HEK293 (cell line): Measurements from ENCODE around the gene CENPX.

Source experiments
- GFI1B ChIP-seq: fragments of 450-650 bp; formaldehyde crosslinking; IDR thresholded peaks from 2 replicates; pipeline ENCODE4 v1.5.1; 2016; ENCODE audit warnings: missing biosample characterization, missing genetic modification characterization
- GLIS1 ChIP-seq: fragments of 450-650 bp; formaldehyde crosslinking; IDR thresholded peaks from 2 replicates; pipeline ENCODE4 v1.5.1; 2016; ENCODE audit warnings: missing biosample characterization, missing genetic modification characterization
- HOXA7 ChIP-seq: sonication (generic); formaldehyde crosslinking; IDR thresholded peaks from 2 replicates; pipeline ENCODE4 v1.8.1; 2022; ENCODE audit warnings: missing genetic modification reagents, borderline replicate concordance
- HOXD13 ChIP-seq: sonication (generic); formaldehyde crosslinking; IDR thresholded peaks from 2 replicates; pipeline ENCODE4 v1.8.0; 2022; ENCODE audit warnings: missing genetic modification reagents, borderline replicate concordance
- KLF7 ChIP-seq: fragments of 450-650 bp; formaldehyde crosslinking; IDR thresholded peaks from 2 replicates; pipeline ENCODE4 v1.5.1; 2016; ENCODE audit warnings: missing biosample characterization, missing genetic modification characterization, borderline replicate concordance
- KLF8 ChIP-seq: fragments of 450-650 bp; formaldehyde crosslinking; IDR thresholded peaks from 2 replicates; pipeline ENCODE4 v1.5.1; 2016; ENCODE audit warnings: missing biosample characterization, missing genetic modification characterization
- PRDM1 ChIP-seq: fragments of 450-650 bp; formaldehyde crosslinking; IDR thresholded peaks from 2 replicates; pipeline ENCODE4; 2016; ENCODE audit warnings: missing biosample characterization, missing genetic modification characterization
- TRIM28 ChIP-seq: IDR thresholded peaks from 2 replicates; pipeline ENCODE4 v1.6.1; 2011; ENCODE audit warnings: low read length, control low read depth, borderline replicate concordance
- WT1 ChIP-seq: fragments of 450-650 bp; formaldehyde crosslinking; IDR thresholded peaks from 2 replicates; pipeline ENCODE4 v1.5.1; 2016; ENCODE audit warnings: missing biosample characterization, missing genetic modification characterization
- ZBTB17 ChIP-seq: fragments of 450-650 bp; formaldehyde crosslinking; IDR thresholded peaks from 2 replicates; pipeline ENCODE4 v1.5.1; 2016; ENCODE audit warnings: missing biosample characterization, missing genetic modification characterization
- ZBTB48 ChIP-seq: fragments of 450-650 bp; formaldehyde crosslinking; IDR thresholded peaks from 2 replicates; pipeline ENCODE4 v1.5.1; 2016; ENCODE audit warnings: missing biosample characterization, missing genetic modification characterization
- ZNF114 ChIP-seq: fragments of 450-650 bp; formaldehyde crosslinking; IDR thresholded peaks from 2 replicates; pipeline ENCODE4 v1.5.0; 2017; ENCODE audit warnings: missing biosample characterization, missing genetic modification characterization
- ZNF169 ChIP-seq: fragments of 450-650 bp; formaldehyde crosslinking; IDR thresholded peaks from 2 replicates; pipeline ENCODE4 v1.5.1; 2016; ENCODE audit warnings: missing biosample characterization, missing genetic modification characterization
- ZNF174 ChIP-seq: fragments of 450-650 bp; formaldehyde crosslinking; IDR thresholded peaks from 2 replicates; pipeline ENCODE4 v1.5.0; 2017; ENCODE audit warnings: missing biosample characterization, mild to moderate bottlenecking, missing genetic modification characterization
- ZNF2 ChIP-seq: fragments of 450-650 bp; formaldehyde crosslinking; IDR thresholded peaks from 2 replicates; pipeline ENCODE4 v1.5.1; 2016; ENCODE audit warnings: missing biosample characterization, missing genetic modification characterization
- ZNF223 ChIP-seq: fragments of 450-650 bp; formaldehyde crosslinking; IDR thresholded peaks from 2 replicates; pipeline ENCODE4 v1.5.1; 2016; ENCODE audit warnings: missing biosample characterization, missing genetic modification characterization
- ZNF23 ChIP-seq: fragments of 450-650 bp; formaldehyde crosslinking; IDR thresholded peaks from 2 replicates; pipeline ENCODE4 v1.5.1; 2016; ENCODE audit warnings: missing biosample characterization, missing genetic modification characterization, borderline replicate concordance
- ZNF266 ChIP-seq: fragments of 450-650 bp; formaldehyde crosslinking; IDR thresholded peaks from 2 replicates; pipeline ENCODE4 v1.5.1; 2016; ENCODE audit warnings: missing biosample characterization, missing genetic modification characterization, low read depth
- ZNF404 ChIP-seq: fragments of 450-650 bp; formaldehyde crosslinking; IDR thresholded peaks from 2 replicates; pipeline ENCODE4 v1.5.1; 2017; ENCODE audit warnings: missing biosample characterization, missing genetic modification characterization
- ZNF416 ChIP-seq: fragments of 450-650 bp; formaldehyde crosslinking; IDR thresholded peaks from 2 replicates; pipeline ENCODE4 v1.5.1; 2016; ENCODE audit warnings: missing biosample characterization, missing genetic modification characterization
- ZNF48 ChIP-seq: fragments of 450-650 bp; formaldehyde crosslinking; IDR thresholded peaks from 2 replicates; pipeline ENCODE4 v1.5.1; 2016; ENCODE audit warnings: missing biosample characterization, missing genetic modification characterization
- ZNF560 ChIP-seq: fragments of 450-650 bp; formaldehyde crosslinking; IDR thresholded peaks from 2 replicates; pipeline ENCODE4 v1.5.1; 2017; ENCODE audit warnings: missing biosample characterization, missing genetic modification characterization, borderline replicate concordance
- ZNF596 ChIP-seq: fragments of 450-650 bp; IDR thresholded peaks from 2 replicates; pipeline ENCODE4 v1.5.0; 2018; ENCODE audit warnings: missing biosample characterization, mild to moderate bottlenecking, missing genetic modification characterization, moderate library complexity
- ZNF610 ChIP-seq: fragments of 450-650 bp; formaldehyde crosslinking; IDR thresholded peaks from 2 replicates; pipeline ENCODE4 v1.5.1; 2016; ENCODE audit warnings: missing biosample characterization, missing genetic modification characterization, borderline replicate concordance
- ZNF626 ChIP-seq: fragments of 450-650 bp; sonication (Bioruptor Pico); formaldehyde crosslinking; IDR thresholded peaks from 2 replicates; pipeline ENCODE4 v1.5.1; 2018; ENCODE audit warnings: missing biosample characterization, missing genetic modification characterization, inconsistent platforms
- ZNF660 ChIP-seq: fragments of 450-650 bp; IDR thresholded peaks from 2 replicates; pipeline ENCODE4 v1.5.1; 2018; ENCODE audit warnings: missing biosample characterization, mild to moderate bottlenecking, missing genetic modification characterization
- ZNF670 ChIP-seq: fragments of 450-650 bp; formaldehyde crosslinking; IDR thresholded peaks from 2 replicates; pipeline ENCODE4 v1.5.1; 2016; ENCODE audit warnings: missing biosample characterization, missing genetic modification characterization, low read depth
- ZNF701 ChIP-seq: fragments of 450-650 bp; formaldehyde crosslinking; IDR thresholded peaks from 2 replicates; pipeline ENCODE4 v1.5.1; 2016; ENCODE audit warnings: missing biosample characterization, missing genetic modification characterization
- ZNF707 ChIP-seq: fragments of 450-650 bp; formaldehyde crosslinking; IDR thresholded peaks from 2 replicates; pipeline ENCODE4 v1.5.1; 2016; ENCODE audit warnings: missing biosample characterization, missing genetic modification characterization
- ZNF76 ChIP-seq: fragments of 450-650 bp; formaldehyde crosslinking; IDR thresholded peaks from 2 replicates; pipeline ENCODE4; 2016; ENCODE audit warnings: low read depth, missing biosample characterization, missing genetic modification characterization, borderline replicate concordance
- ZNF830 ChIP-seq: fragments of 450-650 bp; IDR thresholded peaks from 2 replicates; pipeline ENCODE4 v1.5.0; 2018; ENCODE audit warnings: missing biosample characterization, missing genetic modification characterization, low read depth, mild to moderate bottlenecking, moderate library complexity
- ZSCAN23 ChIP-seq: fragments of 450-650 bp; formaldehyde crosslinking; IDR thresholded peaks from 2 replicates; pipeline ENCODE4 v1.5.1; 2016; ENCODE audit warnings: missing biosample characterization, missing genetic modification characterization
- ZXDB ChIP-seq: fragments of 450-650 bp; formaldehyde crosslinking; IDR thresholded peaks from 2 replicates; pipeline ENCODE4 v1.5.1; 2016; ENCODE audit warnings: missing biosample characterization, missing genetic modification characterization
- TF ChIP-seq, protein P1 (sequence below): fragments of 450-650 bp; formaldehyde crosslinking; IDR thresholded peaks from 2 replicates; pipeline ENCODE4 v1.5.1; 2017; ENCODE audit warnings: missing biosample characterization, missing genetic modification characterization
- TF ChIP-seq, protein P2 (sequence below): fragments of 450-650 bp; formaldehyde crosslinking; IDR thresholded peaks from 2 replicates; pipeline ENCODE4 v1.5.1; 2016; ENCODE audit warnings: missing biosample characterization, missing genetic modification characterization
- TF ChIP-seq, protein P3 (sequence below): sonication (generic); formaldehyde crosslinking; IDR thresholded peaks from 2 replicates; pipeline ENCODE4 v1.8.1; 2022; ENCODE audit warnings: mild to moderate bottlenecking, moderate library complexity, missing genetic modification reagents
- TF ChIP-seq, protein P4 (sequence below): fragments of 450-650 bp; formaldehyde crosslinking; IDR thresholded peaks from 2 replicates; pipeline ENCODE4 v1.5.1; 2016; ENCODE audit warnings: missing biosample characterization, missing genetic modification characterization

The CENPX gene

DNA sequence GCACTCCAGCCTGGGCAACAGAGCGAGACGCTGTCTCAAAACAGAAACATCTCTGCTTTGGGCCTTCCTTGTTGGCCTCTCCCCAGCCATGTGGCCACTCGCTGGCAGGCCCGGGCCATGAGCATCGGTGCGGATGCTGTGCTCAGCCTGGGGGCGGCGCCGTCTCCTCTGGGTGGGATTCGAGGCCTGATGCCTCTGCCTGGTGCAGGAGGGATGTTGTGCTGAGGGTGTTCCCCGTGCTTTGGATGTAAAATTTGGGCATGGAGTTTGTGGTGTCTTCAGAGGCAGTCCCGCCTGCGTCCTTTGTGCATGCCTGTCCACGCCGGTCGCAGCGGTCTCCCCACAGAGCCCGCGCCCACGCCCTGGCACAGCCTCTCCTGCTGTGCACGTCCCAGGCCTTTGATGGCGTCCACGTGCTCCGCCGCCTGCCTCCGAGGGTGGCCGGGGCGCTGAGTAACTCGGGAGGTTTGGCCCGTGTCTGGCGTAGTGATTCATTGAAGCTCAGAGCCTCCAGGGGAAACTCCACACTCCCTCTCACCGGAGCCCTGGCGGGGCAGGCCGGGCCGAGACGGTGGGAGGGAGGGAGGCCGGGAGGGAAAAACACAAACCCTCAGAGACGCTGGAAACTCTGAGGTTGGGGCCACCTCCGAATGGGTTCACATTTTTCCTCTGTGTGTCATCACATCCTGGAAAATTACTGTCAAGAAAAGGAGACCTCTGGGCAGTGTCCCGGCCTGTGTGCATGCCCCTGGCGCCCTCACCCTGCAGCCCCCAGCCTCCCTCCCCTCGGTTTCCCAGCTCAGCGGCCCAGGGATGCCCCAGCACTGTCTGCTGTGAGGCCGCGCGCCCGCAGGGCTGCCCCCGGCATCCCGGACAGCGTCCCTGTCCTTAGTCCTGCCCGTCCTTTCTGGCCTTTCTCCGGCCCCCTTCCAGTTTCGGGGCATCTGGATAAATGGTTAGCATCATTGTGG is 19.0 kb downstream of the CENPX start (continued):
- no peak for TF ChIP-seq ZNF707 (tag by site-specific recombination)
- TF ChIP-seq, protein P1, sequence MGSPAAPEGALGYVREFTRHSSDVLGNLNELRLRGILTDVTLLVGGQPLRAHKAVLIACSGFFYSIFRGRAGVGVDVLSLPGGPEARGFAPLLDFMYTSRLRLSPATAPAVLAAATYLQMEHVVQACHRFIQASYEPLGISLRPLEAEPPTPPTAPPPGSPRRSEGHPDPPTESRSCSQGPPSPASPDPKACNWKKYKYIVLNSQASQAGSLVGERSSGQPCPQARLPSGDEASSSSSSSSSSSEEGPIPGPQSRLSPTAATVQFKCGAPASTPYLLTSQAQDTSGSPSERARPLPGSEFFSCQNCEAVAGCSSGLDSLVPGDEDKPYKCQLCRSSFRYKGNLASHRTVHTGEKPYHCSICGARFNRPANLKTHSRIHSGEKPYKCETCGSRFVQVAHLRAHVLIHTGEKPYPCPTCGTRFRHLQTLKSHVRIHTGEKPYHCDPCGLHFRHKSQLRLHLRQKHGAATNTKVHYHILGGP (tag by site-specific recombination) = no peak
- peak; percentile 21; the same call in 1 of the 2 replicates for TF ChIP-seq KLF8 (tag by site-specific recombination)
- TF ChIP-seq ZNF626 (tag by site-specific recombination) = no peak
- no peak for TF ChIP-seq ZBTB17 (tag by site-specific recombination)
- TF ChIP-seq ZXDB (tag by site-specific recombination) = no peak
- TF ChIP-seq, protein P2, sequence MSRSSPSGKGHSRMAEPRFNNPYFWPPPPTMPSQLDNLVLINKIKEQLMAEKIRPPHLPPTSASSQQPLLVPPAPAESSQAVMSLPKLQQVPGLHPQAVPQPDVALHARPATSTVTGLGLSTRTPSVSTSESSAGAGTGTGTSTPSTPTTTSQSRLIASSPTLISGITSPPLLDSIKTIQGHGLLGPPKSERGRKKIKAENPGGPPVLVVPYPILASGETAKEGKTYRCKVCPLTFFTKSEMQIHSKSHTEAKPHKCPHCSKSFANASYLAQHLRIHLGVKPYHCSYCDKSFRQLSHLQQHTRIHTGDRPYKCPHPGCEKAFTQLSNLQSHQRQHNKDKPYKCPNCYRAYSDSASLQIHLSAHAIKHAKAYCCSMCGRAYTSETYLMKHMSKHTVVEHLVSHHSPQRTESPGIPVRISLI (tag by site-specific recombination) = no peak
- TF ChIP-seq, protein P3, sequence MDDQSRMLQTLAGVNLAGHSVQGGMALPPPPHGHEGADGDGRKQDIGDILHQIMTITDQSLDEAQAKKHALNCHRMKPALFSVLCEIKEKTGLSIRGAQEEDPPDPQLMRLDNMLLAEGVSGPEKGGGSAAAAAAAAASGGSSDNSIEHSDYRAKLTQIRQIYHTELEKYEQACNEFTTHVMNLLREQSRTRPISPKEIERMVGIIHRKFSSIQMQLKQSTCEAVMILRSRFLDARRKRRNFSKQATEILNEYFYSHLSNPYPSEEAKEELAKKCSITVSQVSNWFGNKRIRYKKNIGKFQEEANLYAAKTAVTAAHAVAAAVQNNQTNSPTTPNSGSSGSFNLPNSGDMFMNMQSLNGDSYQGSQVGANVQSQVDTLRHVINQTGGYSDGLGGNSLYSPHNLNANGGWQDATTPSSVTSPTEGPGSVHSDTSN (CRISPR knock-in tag) = peak; percentile 28; the same call in 1 of the 2 replicates
- peak; percentile 44; the same call in 1 of the 2 replicates for TF ChIP-seq ZNF2 (tag by site-specific recombination)
- TF ChIP-seq ZNF23 = no peak
- peak; percentile 95 for TF ChIP-seq ZNF660
- no peak for TF ChIP-seq ZNF560
- TF ChIP-seq ZNF596 (tag by site-specific recombination) = no peak
- peak; percentile 53 for TF ChIP-seq GLIS1 (tag by site-specific recombination)
- TF ChIP-seq ZNF114 = no peak
- TF ChIP-seq ZNF610 (tag by site-specific recombination) = no peak
- TF ChIP-seq, protein P4, sequence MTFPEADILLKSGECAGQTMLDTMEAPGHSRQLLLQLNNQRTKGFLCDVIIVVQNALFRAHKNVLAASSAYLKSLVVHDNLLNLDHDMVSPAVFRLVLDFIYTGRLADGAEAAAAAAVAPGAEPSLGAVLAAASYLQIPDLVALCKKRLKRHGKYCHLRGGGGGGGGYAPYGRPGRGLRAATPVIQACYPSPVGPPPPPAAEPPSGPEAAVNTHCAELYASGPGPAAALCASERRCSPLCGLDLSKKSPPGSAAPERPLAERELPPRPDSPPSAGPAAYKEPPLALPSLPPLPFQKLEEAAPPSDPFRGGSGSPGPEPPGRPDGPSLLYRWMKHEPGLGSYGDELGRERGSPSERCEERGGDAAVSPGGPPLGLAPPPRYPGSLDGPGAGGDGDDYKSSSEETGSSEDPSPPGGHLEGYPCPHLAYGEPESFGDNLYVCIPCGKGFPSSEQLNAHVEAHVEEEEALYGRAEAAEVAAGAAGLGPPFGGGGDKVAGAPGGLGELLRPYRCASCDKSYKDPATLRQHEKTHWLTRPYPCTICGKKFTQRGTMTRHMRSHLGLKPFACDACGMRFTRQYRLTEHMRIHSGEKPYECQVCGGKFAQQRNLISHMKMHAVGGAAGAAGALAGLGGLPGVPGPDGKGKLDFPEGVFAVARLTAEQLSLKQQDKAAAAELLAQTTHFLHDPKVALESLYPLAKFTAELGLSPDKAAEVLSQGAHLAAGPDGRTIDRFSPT (tag by site-specific recombination) = peak; percentile 84
- no peak for TF ChIP-seq ZNF48
- TF ChIP-seq ZNF76 (tag by site-specific recombination) = no peak
- TF ChIP-seq ZNF223 (tag by site-specific recombination) = no peak
- TF ChIP-seq ZNF416 (tag by site-specific recombination) = no peak
- TF ChIP-seq KLF7 = no peak
- TF ChIP-seq ZNF169 (tag by site-specific recombination) = no peak
- TF ChIP-seq ZBTB48 = no peak
- no peak for TF ChIP-seq ZNF266
- TF ChIP-seq ZNF670 (tag by site-specific recombination) = no peak
- no peak for TF ChIP-seq ZNF830 (tag by site-specific recombination)
- TF ChIP-seq ZNF701 (tag by site-specific recombination) = no peak
- no peak for TF ChIP-seq ZSCAN23
- TF ChIP-seq GFI1B (tag by site-specific recombination) = no peak
- no peak for TF ChIP-seq HOXA7 (CRISPR knock-in tag)
- TF ChIP-seq ZNF174 (tag by site-specific recombination) = no peak
- TF ChIP-seq PRDM1 = no peak
- TF ChIP-seq HOXD13 (CRISPR knock-in tag) = no peak
- no peak for TF ChIP-seq TRIM28
- TF ChIP-seq ZNF404 (tag by site-specific recombination) = no peak
- TF ChIP-seq WT1 = no peak
